Measurements from ENCODE around the gene TNFRSF1B.

DNA sequence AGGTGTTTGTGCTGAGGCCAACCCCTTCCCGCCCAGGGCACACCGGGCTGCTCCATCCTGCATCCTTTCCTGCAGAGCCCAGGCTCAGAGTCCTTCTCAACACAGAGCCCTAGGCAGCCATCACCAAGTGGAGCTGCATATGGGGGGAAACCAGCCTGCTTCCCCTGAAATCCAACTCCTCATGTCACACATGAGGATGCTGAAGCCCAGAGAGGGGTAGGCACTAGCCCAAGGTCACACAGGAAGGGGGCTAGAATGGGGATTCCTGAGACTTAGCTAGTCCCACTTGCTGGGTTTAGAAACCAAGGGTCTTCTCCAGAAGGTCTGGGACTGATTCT, 5.5 kb upstream of the TNFRSF1B start:
- TF ChIP-seq MTA1 (IDR thresholded peaks at IDR 0.05; ENCODE audit: borderline replicate concordance) = no peak
- TF ChIP-seq MYC (IDR thresholded peaks at IDR 0.05; ENCODE audit: low read depth, low read length) = no peak
- no peak for TF ChIP-seq MYC (CRISPR knock-in tag; IDR thresholded peaks at IDR 0.05; ENCODE audit: borderline replicate concordance, low read depth)
- TF ChIP-seq, protein P1, sequence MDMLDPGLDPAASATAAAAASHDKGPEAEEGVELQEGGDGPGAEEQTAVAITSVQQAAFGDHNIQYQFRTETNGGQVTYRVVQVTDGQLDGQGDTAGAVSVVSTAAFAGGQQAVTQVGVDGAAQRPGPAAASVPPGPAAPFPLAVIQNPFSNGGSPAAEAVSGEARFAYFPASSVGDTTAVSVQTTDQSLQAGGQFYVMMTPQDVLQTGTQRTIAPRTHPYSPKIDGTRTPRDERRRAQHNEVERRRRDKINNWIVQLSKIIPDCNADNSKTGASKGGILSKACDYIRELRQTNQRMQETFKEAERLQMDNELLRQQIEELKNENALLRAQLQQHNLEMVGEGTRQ (CRISPR knock-in tag; IDR thresholded peaks at IDR 0.05) = no peak
- TF ChIP-seq SLC30A9 (CRISPR knock-in tag; IDR thresholded peaks at IDR 0.05) = no peak
- peak; percentile 96 for TF ChIP-seq ZFP36 (IDR thresholded peaks at IDR 0.05; ENCODE audit: low read depth, low read length, partially characterized antibody)
- TF ChIP-seq, protein P2, sequence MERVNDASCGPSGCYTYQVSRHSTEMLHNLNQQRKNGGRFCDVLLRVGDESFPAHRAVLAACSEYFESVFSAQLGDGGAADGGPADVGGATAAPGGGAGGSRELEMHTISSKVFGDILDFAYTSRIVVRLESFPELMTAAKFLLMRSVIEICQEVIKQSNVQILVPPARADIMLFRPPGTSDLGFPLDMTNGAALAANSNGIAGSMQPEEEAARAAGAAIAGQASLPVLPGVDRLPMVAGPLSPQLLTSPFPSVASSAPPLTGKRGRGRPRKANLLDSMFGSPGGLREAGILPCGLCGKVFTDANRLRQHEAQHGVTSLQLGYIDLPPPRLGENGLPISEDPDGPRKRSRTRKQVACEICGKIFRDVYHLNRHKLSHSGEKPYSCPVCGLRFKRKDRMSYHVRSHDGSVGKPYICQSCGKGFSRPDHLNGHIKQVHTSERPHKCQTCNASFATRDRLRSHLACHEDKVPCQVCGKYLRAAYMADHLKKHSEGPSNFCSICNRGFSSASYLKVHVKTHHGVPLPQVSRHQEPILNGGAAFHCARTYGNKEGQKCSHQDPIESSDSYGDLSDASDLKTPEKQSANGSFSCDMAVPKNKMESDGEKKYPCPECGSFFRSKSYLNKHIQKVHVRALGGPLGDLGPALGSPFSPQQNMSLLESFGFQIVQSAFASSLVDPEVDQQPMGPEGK (CRISPR knock-in tag; IDR thresholded peaks at IDR 0.05; ENCODE audit: borderline replicate concordance) = no peak
